AG09309 (cell line): ENCODE measurements around the gene GRIP1.

Experiments
- DNase-seq: peaks from one replicate; pipeline ENCODE4 v3.0.0-alpha.2; 2010; ENCODE audit warnings: low read depth
- H3K4me3 ChIP-seq: 2 replicates; pipeline ENCODE4 v1.5.1; 2011; ENCODE audit warnings: mild to moderate bottlenecking, low read depth, low read length, moderate library complexity; ENCODE audit not compliant: control insufficient read depth
- TF ChIP-seq, protein P1 (sequence below): IDR thresholded peaks from 2 replicates; pipeline ENCODE4 v1.5.1; 2011; ENCODE audit warnings: mild to moderate bottlenecking, low read depth, low read length, inconsistent platforms; ENCODE audit not compliant: insufficient read depth, control insufficient read depth; ENCODE audit errors: missing control alignments

Gene GRIP1

GRCh38 chr12:66555113-66555512, 123.8 kb downstream of the GRIP1 start:
- H3K4me3 ChIP-seq, result no peak overlapping the region
- TF ChIP-seq, protein P1, sequence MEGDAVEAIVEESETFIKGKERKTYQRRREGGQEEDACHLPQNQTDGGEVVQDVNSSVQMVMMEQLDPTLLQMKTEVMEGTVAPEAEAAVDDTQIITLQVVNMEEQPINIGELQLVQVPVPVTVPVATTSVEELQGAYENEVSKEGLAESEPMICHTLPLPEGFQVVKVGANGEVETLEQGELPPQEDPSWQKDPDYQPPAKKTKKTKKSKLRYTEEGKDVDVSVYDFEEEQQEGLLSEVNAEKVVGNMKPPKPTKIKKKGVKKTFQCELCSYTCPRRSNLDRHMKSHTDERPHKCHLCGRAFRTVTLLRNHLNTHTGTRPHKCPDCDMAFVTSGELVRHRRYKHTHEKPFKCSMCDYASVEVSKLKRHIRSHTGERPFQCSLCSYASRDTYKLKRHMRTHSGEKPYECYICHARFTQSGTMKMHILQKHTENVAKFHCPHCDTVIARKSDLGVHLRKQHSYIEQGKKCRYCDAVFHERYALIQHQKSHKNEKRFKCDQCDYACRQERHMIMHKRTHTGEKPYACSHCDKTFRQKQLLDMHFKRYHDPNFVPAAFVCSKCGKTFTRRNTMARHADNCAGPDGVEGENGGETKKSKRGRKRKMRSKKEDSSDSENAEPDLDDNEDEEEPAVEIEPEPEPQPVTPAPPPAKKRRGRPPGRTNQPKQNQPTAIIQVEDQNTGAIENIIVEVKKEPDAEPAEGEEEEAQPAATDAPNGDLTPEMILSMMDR, result no peak
- no peak for DNase-seq

DNA sequence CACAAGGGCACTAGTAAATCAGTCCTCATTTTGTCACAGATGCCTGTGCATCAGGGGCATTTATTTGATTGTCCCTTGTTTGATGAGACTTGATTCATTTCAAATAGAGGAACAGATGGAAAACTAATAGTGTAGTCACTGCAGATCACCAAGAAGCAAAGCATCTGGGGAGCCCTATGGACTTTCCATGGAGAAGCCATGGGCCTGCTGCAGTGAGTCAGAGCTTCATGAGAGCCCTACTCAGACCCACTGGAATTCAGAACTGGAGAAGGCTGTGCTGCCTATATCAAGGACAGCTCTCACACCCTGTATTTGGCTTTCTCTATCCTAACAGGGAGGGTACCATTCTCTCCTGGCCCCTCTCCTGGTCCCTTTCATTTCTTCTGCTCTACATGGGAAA, 126.2 kb downstream of the GRIP1 start:
- TF ChIP-seq, protein P1, result no peak
- H3K4me3 ChIP-seq, result no peak overlapping the region

GRCh38 chr12:66550626-66551025, 128.2 kb downstream of the GRIP1 start:
- no peak overlapping the region for H3K4me3 ChIP-seq
- DNase-seq, result no peak

More for the DNA sequence above, 126.2 kb downstream of the GRIP1 start:
- DNase-seq, result no peak

GRCh38 chr12:66549050-66549389, 129.9 kb downstream of the GRIP1 start:
- TF ChIP-seq, protein P1, result no peak
- no peak for DNase-seq
- H3K4me3 ChIP-seq, result no peak overlapping the region

More at GRCh38 chr12:66550626-66551025, 128.2 kb downstream of the GRIP1 start:
- TF ChIP-seq, protein P1, result no peak

- TF ChIP-seq, protein P1, result no peak
- no peak overlapping the region for H3K4me3 ChIP-seq
- no peak for DNase-seq
These were observed 130.4 kb downstream of the GRIP1 start for GRCh38 chr12:66548338-66549049.

GRCh38 chr12:66541426-66541825, 137.4 kb downstream of the GRIP1 start:
- no peak for DNase-seq
- TF ChIP-seq, protein P1, result no peak
- no peak overlapping the region for H3K4me3 ChIP-seq

DNA sequence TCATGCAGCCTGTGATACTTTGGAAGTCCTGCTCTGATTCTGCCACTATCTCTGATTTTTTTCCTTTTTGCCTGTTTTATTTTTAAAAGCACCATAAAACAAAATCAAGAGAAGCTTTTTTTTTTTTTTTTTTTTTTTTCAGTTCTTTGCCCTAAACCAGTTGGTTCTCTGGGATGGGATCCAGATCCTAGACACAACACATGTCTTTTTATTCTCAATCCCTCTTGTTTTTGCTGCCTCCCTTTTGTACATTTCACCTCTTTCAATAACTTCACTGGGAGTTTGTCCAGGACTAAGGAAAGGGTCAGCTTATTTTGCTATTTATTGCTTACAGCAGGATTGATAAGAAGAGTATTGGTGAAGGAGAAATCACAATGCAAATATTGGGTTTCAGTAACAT, 139.4 kb downstream of the GRIP1 start:
- no peak overlapping the region for H3K4me3 ChIP-seq
- DNase-seq, result no peak
- TF ChIP-seq, protein P1, result no peak
